Right lung (tissue), 5 donors: Measurements from ENCODE around the gene SNX20. TPM values are rescaled to one million over a fixed set of nuclear protein-coding genes. Genes with fewer than 3 reads are reported as not detected.

Experiments used
- DNase-seq, 2 donors: peaks; one replicate each; pipeline ENCODE4 v3.0.0-alpha.2; 2013
- polyA plus RNA-seq, 5 donors: library from polyadenylated mRNA; unstranded; fragments of 120-200 nt; gene quantifications; one replicate each; pipeline versions ENCODE4 v1.2.1 to v1.2.3, GENCODE V29; 2013; ENCODE audit warnings: inconsistent platforms in 1 of 5, low replicate concordance in 1 of 5; ENCODE audit not compliant: insufficient read length in 5 of 5, insufficient read depth in 1 of 5

Gene SNX20
- polyA plus RNA-seq, 5 donors = 0.94 to 1.8 (median 1.2) TPM

DNA sequence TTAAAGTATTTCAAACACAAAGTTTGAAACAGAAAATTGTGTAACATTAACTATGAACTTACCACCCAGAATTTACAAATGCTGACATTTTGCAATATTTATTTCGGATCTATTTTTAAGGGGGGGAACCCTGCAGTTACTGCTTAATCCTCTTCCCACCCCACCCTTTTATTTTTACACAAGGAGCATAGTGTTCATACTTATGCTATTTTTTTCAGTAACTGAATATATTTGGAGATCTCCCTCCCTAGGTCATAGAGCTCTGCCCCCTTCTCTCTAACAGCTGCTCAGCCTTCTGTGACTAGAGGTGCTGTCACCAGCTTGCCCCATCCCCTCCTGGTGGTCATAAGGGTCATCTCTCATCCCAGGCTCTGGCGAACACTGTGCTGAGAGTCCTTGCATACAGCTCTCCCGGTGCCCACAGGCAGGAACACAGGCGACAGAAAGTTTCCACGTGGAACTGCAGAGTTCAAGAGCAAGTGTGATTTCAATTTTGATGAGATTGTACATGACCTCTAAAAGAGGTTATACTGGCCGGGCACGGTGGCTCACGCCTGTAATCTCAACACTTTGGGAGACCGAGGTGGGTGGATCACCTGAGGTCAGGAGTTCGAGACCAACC is 44.2 kb downstream of the SNX20 start:
- DNase-seq = no peak

GRCh38 chr16:50635505-50636392 is 45.4 kb downstream of the SNX20 start:
- DNase-seq = no peak

DNA sequence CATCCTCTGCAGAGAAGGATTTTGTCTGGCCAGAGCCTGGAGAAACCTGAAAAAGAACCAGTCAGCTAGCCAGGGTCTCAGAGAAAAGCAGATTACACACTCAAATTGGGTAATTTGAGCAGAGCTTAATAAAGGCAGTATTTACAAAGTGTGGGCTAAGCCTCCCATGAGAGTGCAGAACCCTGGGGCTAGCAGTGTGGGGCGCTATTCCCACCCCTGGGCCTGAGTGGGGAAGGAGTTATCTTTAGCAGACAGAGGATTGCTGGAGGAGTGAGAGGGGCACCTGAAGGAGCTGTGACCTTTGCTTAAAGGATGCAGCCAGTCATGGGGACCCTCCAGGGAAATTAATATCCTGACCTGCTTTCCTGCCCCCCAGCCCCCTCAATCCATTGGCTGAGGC is 46.2 kb downstream of the SNX20 start:
- no peak for DNase-seq

DNA sequence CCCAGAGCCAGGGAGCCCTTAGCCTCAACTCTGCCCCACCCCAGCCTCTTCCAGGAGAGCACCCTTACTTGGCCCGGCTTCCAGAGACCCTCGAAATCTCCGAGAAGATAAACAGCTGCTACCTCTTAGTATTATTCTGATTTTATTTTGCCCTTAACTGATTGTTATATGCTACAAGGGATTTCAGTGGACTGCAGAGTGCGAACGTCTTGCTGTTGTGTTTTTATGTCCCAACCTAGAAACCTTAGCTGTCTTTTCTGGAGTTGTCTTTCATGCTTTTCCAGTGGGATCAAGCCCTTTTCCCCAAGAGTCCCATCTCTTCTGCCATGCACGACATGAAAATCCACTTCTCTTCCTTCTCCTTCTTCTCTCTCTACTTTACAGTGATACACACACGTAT is 47.0 kb downstream of the SNX20 start:
- DNase-seq = no peak

DNA sequence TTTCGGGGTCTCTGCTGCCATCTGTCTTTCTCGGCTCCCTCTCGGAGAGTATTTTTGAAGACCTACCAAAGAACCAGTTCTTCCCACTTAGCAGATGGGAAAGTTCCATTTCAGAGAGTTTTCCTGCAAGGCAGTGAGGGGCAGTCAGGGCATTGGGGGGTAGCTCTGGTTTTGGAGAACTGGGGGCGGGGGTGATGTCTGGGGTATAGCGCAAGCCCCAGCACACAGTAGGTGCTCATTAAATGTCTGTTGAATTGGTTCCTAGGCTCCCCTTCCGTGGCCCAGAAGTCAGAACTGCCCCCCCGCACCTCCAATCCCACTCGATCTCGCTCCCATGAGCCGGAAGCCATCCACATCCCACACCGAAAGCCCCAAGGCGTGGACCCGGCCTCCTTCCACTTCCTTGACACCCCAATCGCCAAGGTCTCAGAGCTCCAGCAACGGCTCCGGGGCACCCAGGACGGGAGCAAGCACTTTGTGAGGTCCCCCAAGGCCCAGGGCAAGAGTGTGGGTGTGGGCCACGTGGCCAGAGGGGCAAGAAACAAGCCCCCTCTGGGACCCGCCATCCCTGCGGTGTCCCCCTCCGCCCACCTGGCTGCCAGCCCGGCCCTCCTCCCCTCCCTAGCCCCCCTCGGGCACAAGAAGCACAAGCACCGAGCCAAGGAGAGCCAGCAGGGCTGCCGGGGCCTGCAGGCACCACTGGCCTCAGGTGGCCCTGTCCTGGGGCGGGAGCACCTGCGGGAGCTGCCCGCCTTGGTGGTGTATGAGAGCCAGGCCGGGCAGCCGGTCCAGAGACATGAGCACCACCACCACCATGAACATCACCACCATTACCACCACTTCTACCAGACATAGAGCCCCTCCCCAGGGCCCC is 47.9 kb downstream of the SNX20 start:
- DNase-seq = no peak

DNA sequence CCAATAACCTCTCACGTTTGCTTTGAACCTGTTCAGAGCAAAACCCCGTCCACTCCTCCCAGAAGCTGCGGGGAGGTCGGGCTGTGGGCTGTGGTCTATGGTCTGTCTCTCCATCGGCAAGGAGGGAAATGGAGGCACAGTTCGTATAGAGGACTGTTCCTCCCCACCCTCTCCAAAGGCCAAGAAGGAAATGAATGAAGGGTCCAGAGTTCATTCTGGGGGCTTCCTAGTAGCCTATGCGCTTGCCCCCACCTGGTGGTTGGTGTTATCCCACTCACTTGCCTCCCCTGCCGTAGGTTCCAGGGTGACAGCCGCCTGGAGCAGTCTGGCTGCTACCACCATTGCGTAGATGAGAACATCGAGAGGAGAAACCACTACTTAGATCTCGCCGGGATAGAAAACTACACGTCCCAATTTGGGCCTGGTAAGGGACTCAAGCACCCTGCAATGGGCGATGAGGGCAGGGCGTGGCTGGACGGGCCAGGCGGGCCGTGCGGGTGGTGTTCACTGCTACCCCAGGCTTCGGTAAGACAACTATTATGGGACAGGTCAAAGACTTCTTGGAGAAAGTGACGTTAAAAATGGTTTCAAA is 49.0 kb downstream of the SNX20 start:
- no peak for DNase-seq

- DNase-seq = no peak
Observed at GRCh38 chr16:50631249-50631984, 49.7 kb downstream of the SNX20 start.

- DNase-seq = no peak
Observed at GRCh38 chr16:50630394-50631020, 50.6 kb downstream of the SNX20 start.

DNA sequence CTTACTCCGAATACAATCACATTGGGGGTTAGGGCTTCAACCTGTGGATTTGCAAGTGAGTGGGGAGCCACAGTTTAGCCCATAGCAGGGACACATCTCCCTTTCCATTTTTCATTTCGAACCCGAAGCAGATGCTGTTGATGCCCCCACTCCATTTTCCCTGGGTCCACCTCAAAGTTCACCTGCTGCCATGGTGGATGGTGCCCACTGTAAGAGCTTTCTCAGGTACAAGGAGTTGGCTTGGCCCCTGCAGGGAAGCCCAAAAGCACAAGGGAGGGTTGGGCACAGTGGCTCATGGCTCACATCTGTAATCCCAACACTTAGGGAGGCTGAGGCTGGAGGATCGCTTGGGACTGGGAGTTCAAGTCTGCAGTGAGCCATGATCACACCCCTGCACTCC is 51.8 kb downstream of the SNX20 start:
- DNase-seq = no peak

GRCh38 chr16:50628156-50628802 is 52.8 kb downstream of the SNX20 start:
- no peak for DNase-seq

GRCh38 chr16:50627419-50627818 is 53.7 kb downstream of the SNX20 start:
- peak; percentile 36 to 40 for DNase-seq

DNA sequence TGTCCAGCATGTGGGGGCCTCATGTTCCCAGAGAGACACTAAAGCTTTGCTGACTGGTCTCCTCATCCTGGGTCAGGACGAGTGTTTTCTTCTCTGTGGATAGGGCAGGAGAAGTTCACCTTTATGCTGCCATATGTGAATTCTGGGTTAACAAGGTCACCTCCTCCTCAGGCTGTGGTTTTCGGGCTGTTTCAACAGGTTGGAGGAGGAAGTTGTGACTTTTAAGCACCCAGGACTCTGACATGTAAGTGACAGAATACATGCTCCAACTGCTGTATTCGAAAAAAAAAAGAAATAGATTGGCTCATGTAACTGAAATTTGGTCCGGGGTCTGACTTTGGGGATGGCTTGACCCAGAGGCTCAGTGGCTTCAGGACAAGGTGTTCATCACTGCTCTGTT is 54.2 kb downstream of the SNX20 start:
- no peak for DNase-seq

DNA sequence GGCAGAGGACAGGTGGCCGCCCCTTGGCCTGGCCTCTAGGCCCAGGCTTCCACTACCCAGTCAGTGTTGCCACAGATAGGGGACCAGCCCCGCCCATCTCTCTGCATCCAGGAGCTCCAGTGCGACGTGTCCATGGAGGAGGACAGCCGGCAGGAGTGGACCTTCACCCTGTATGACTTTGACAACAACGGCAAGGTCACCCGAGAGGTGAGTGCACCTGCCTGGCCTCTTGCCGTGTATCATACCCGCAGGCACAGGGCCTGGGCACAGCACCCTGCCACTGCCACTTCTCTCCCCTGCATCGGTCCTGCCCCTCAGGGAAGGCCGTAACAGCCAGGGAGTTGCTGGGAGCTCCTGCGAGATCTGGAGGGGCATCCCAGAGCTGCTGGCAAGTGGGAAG is 55.7 kb downstream of the SNX20 start:
- DNase-seq = no peak

DNA sequence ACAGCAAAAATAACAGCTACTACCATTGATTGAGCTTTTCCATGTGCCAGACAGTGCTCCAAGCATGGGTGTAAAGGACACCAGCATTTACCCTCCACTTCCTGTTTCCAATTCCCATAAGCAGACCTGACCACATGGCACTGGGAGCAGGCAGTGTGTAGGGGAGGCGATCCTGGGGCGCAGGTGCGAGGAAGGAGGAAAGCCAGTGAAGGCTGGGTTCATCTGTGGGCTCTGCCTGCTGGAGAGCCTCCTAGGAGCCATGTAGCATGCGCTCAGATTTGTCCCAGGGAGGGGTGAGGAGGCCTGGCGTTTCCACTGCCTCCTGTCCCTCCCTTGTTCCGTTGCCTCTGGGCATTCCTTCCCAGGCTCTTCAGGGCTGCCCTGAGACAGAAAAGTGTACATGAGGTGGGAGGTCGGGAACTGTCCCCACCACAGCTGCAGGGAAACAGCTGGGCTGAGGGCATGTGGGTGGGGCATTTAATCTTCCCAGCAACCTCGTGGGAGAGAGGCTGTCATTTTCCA is 56.6 kb downstream of the SNX20 start:
- DNase-seq = no peak

DNA sequence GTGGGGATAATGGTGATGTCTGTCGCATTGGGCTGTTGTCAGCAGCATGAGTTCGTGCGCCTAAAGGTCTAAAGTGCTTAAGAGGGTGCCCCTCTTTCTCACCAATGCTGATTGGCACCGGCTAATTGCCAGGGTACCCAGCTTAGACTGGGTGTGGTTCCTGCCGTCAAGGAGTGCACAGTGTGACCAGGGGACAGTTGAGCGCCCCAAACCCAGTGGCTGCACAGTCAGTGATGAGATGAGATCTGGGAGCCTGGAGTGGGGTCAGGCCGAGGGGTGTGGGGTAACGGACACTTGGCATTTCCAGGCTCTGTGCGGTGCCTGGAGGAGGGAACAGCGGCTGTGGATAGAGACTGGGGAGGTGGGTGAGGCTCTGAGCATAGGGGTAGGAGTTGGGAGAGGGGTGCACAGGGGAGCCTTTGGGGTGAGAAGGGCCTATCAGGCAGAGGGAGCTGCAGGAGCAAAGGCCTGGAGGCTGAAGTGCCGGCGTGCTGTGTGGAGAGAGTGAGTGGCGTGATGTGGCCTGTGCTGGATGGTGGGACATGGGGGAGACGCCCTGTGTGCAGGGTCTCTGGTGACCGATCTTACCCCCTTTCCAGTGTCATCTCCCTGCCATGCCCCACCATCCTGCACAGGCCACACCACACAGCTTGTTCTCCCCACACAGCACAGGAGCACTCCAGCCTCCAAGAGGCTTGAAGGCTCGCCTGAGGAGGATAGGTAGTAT is 58.3 kb downstream of the SNX20 start:
- DNase-seq = no peak

DNA sequence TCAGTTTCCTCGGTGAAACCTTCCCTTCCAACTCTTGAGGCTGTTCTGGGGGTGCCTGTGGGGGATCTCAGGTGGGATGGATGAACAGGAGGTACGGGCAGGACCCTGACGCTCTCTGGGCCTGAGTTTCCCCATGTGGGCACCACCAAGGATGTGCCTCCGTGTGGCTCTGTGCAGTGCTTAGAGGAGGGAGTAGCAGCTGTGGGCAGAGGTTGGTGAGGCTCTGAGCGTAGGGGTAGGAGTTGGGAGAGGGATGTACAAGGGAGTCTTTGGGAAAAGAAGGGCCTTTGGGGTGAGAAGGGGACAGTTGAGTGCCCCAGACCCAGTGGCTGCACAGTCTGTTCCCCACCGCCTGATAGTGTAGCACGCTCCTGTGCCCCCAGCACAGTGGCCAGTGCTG is 59.1 kb downstream of the SNX20 start:
- DNase-seq = no peak
